GM19463 (cell line): ENCODE data around the gene WASF1.
A peak's percentile ranks its signal among the peaks of the same experiment; 100 is the strongest.
"Not testable (repeated sequence)": the region's sequence is repeated elsewhere in the genome, so short reads cannot be mapped to it uniquely, and the experiment has no call there.

Experiments
- ATAC-seq: cut with Tn5 transposase; IDR thresholded peaks from one replicate; pipeline ENCODE4 v1.9.1; 2021; ENCODE audit warnings: mild to moderate bottlenecking, moderate library complexity; ENCODE audit not compliant: unreplicated experiment

The WASF1 gene

DNA sequence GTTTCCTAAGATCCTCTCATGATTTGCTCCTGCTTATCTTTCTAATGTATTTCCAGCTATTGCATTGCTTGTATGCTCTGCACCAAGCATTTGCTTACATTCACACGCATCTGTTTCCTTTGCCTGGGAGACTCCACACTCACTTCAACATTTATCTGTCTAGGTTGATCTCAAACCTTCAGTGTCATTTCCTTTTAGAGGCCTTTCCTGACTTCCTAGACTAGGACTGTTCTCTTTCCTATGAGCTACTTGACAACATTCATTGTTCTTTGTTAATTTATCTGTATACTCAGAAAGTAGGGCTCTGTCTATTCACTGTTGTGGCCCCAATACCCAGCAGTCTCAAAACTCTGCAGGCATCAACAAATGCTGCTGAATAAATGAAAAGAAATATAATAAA is 84.4 kb downstream of the WASF1 start:
- no peak for ATAC-seq

DNA sequence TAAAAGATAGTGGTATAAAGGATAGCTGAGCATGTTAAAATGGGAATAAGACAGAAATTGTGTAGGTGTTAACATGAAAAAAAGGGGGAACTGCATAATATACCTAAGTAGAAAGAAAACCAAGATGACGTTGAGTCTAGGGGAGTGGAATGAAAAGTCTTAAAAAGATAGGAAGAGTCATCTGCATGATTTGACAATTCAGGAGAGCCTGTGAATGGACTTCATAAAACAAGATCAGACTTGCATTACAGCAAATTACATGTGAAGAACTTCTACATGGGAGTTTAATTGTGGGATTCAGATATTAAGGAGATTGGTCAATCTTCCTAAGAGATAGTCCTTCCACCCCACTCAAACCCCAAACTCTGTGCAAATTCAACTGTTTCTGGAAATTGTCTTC is 85.5 kb downstream of the WASF1 start:
- ATAC-seq = no peak

GRCh38 chr6:110090876-110091275 is 88.6 kb downstream of the WASF1 start:
- no peak for ATAC-seq

DNA sequence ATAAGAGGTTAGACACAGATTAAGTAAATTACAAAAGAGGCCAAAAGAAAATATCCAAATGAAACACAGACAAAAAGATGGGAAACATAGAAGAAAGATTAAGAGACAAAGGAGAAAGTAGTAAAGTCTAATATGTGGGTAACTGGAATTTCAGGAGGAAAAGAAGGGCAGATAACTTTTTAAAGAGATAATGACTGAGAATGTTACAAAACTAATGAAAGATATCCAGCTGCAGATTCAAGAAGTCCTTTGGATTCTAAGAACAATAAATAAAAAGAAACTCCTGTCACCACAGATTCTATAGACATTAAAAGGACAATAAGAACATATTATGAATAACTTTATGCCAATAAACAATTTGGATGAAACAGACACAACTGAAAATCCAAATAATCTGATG is 90.1 kb downstream of the WASF1 start:
- ATAC-seq = no peak

- ATAC-seq = no peak
These were observed 94.2 kb downstream of the WASF1 start for GRCh38 chr6:110085285-110085684.

GRCh38 chr6:110083875-110084585 is 95.4 kb downstream of the WASF1 start:
- no peak for ATAC-seq

DNA sequence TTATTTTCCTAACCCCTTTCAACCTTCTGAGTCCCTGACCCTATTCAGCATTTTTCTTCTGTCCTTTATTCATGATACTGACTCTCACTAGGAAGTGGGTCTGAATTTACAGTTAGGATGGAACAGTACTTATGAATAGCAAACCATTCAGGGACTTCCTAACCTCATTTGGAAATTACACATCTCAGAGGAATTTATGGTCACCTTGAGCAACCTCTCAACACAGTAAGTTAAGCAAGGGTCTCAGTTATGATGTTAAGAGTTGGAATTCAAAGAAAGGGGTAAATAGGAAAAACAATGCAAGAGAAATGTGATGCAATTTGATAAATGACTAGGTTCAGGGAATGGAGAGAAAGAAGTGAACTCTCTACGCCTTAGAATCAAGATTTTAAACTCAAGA is 104.1 kb downstream of the WASF1 start:
- no peak for ATAC-seq

- ATAC-seq = not testable (repeated sequence)
These were observed 106.0 kb downstream of the WASF1 start for GRCh38 chr6:110073474-110073873.

DNA sequence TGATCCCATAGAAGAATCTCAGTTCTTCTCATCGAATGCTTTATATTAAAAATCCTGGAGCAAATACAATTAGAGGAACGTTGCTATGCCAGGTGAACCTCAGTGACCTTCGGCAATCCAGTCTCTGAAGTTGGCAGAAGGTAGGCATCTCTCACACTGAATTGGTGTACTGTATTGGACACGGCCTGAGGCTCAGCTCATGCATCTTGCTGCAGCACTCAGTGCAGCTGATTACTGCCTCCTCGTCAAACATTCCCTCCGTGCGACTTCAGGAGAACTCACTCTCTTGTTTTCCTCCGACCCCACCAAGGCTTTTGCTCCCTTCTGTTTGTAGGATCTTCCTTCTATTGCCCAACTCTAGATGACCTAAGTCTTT is 110.9 kb downstream of the WASF1 start:
- no peak for ATAC-seq

DNA sequence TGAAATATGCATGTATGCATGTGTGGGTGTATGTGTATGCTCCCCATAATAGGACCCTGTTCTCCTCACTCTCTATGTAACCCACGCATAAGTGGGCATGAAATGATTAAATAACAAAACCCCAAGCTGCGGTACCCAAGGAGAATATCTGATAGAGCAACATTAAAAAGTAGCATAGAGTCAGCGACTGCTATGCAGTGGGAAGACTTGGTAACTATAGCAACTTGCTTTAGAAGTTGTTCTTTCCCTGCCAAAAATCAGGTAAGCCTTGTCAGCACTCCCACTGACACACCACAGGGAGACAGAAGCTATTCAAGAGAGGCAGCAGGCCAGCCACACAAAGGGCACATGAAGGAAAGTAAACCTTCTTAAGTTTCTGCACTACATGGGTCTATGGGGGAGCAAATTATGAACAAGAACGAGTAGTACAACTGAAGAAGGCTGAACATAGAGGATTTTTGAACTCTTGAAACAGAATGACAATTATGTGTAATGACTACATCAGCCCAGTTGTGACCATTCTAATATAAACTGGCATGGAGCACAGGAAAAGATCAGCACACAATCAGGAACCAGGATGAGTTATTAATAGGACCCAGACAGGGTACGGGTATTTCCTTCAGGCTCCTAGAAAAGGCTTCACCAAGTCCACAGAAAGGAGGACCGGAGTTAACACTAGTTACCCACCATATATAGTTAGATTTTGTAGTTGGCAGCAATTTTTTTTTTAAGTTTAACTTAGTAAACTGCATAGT is 111.5 kb downstream of the WASF1 start:
- no peak for ATAC-seq

DNA sequence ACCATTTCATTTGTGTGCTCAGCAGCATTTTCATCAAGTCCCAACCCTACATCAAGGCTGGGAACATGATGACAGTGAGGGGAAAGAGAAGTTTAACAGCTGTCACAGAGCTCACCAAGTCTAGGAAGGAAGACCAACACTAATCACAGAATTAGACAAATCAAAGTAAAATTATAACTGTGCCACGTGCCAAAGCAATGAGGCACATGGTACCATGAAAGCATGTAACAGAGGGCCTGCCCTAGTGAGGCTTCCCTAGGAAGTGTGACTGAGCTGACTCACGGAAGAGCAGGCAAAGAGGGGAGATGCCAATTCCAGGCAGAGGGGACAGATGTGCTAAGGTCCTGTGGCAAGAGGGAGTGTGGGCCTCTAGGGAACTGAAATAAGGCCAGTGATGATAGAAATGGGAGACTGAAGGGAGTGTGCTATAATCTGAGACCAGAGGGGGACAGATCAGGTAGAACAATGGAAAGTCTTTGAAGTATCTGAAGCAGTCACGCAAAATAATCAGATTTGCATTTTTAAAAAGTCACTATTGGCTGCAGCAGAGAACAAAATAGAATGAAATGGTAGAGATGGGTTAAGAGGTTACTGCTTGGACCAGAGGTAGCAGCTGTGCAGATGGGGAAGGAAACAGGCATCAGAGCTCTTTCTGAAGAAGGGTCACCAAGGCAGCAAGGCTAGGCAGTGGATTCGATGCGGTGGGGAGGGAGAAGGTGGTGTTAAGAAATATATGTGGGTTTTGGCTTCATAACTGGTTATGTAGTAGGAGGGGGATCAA is 114.5 kb downstream of the WASF1 start:
- ATAC-seq = no peak

DNA sequence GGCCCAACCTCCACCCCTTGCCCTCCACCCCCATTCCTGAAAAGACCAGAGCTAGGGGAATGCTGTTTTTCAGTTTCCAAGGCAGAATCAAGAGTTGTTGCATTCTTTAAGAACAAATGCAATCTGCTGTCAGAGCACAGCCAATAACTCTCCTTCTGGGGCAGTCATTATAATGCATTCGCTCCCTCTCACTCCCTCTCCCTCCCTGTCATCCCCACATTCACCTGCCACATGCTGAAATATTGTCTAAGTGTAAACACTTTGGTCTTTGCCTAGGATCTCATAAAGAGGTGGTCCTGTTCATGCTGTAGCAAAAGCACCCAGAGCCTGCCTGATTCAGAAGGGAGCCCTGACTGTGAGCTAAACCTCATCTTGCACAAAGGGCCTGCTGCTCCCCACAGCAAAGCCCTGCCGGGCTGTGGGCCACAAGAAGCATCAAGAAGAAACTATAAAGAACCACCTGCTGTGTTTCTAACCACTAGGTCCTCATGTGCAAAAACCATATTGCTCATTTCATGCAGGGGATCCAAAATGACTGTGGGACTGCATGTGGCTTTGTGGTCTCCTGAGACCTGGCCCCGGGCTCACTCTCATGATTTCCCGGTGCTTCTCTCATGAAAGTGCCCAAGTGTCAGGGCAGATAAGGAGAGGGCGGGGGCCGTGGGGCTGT is 115.7 kb downstream of the WASF1 start:
- ATAC-seq = peak; percentile 63

DNA sequence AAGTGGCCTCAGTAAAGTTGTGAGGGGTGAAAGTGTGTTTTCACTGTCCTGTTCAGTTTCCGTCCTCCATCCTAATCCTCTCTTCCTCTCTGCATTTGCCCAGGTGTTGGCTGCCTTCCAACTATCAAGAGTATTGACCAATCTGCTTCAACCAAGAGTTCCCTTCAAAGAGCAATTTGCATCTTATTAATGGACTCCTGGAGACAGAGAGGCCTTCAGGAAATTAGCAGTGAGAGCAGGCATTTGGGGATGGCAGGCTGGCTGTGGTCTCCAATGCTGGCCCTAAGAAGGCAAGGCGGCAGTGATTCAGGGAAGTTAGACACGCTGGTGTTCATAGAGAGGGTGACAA is 124.1 kb downstream of the WASF1 start:
- no peak for ATAC-seq

- ATAC-seq = no peak
These were observed 124.6 kb downstream of the WASF1 start for GRCh38 chr6:110054664-110055386.

DNA sequence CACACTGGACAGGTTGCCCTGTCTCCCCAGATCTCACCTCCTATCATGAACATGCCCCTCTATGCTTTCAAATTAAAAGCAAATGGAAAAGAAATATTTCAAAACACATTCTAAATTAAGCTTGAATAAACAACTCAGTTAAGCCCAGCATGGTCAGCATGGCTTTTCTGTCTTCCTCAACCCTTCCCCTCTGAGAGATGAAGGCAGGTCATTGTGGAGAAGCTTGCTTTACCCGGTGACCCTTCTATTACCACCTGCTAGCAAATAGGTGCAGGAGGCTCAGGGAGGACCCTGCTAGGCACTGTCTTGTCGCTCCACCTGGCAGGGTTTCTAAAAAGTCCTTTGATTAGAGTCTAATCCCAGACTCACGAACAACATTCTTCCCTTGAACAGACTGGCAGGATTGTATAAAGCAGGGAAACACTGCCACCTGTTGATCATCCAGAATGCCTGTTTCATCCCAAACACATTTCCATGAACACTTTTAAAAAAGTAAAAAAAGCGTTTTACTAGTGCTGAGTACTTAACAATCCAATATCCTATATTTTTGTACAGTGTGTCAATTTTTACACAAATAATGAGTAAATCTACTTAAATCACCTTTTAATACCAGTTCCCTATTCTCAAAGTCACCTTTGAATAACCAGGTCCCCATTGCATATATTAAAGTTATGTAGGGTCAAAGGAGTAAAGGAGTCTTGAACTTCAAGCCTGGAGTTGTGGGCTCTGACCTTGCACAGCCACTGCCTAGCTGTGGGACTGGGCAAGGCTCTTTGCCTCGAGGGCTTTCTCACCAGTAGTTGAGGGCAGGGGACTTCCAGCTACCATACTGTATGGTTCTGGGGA is 125.9 kb downstream of the WASF1 start:
- no peak for ATAC-seq

GRCh38 chr6:110050440-110050813 is 129.0 kb downstream of the WASF1 start:
- no peak for ATAC-seq
